ENCODE data around the gene ADCK1. TPM values are rescaled to one million over a fixed set of nuclear protein-coding genes. Genes with fewer than 3 reads are reported as not detected.

Gene ADCK1
- total RNA-seq, 1 donor from 2014 or later: 8.0 TPM

GRCh38 chr14:77892890-77893484 is 93.1 kb downstream of the ADCK1 start:
- H3K27me3 Mint-ChIP-seq: no peaks in the 10 kb centered on the region
- H3K36me3 Mint-ChIP-seq (ENCODE audit: insufficient read depth): peaks cover 4% of the 10 kb centered on the region

GRCh38 chr14:77897374-77897773 is 97.5 kb downstream of the ADCK1 start:
- Mint-ChIP-seq H3K4me3 (ENCODE audit: low read depth) (no peak overlapping the region), H3K4me1 (ENCODE audit: low read depth) (peaks cover 6% of the 10 kb centered on the region), H3K27me3 (no peaks in the 10 kb centered on the region), H3K27ac (no peak overlapping the region), H3K36me3 (ENCODE audit: insufficient read depth) (peaks cover 1% of the 10 kb centered on the region), H3K9me3 (ENCODE audit: low read depth) (no peaks in the 10 kb centered on the region)
- TF ChIP-seq, protein P1, sequence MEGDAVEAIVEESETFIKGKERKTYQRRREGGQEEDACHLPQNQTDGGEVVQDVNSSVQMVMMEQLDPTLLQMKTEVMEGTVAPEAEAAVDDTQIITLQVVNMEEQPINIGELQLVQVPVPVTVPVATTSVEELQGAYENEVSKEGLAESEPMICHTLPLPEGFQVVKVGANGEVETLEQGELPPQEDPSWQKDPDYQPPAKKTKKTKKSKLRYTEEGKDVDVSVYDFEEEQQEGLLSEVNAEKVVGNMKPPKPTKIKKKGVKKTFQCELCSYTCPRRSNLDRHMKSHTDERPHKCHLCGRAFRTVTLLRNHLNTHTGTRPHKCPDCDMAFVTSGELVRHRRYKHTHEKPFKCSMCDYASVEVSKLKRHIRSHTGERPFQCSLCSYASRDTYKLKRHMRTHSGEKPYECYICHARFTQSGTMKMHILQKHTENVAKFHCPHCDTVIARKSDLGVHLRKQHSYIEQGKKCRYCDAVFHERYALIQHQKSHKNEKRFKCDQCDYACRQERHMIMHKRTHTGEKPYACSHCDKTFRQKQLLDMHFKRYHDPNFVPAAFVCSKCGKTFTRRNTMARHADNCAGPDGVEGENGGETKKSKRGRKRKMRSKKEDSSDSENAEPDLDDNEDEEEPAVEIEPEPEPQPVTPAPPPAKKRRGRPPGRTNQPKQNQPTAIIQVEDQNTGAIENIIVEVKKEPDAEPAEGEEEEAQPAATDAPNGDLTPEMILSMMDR (IDR thresholded peaks at IDR 0.05; ENCODE audit: unreplicated experiment): no peak
- no peak for DNase-seq (ENCODE audit: low spot score, unreplicated experiment)

More at GRCh38 chr14:77892890-77893484, 93.1 kb downstream of the ADCK1 start:
- TF ChIP-seq, protein P1 (IDR thresholded peaks at IDR 0.05; ENCODE audit: unreplicated experiment): no peak
- Mint-ChIP-seq H3K9me3 (ENCODE audit: low read depth) (peaks cover 6% of the 10 kb centered on the region), H3K4me1 (ENCODE audit: low read depth) (peaks cover 6% of the 10 kb centered on the region), H3K27ac (no peak overlapping the region), H3K4me3 (ENCODE audit: low read depth) (no peak overlapping the region)
- no peak for DNase-seq (ENCODE audit: low spot score, unreplicated experiment)

DNA sequence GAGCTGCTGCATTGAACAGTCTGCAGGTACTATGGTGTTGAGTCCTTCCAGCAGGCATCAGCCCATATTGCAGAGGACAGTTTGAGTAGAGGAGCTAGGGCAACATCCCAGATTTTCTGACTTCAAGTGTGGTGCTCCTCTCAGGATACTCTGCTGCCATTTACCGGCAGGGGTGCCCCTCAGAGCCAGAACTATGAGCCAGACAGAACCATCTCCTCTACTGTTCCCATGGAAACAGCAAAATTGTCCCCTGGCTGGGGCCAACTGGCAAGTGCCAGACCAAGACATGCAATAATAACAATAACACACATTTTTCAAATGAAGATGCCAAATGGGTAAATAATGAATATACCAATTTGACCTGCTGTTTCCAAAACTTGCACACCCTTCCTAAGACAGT is 102.9 kb downstream of the ADCK1 start:
- Mint-ChIP-seq H3K27me3 (peaks cover 2% of the 10 kb centered on the region), H3K4me3 (ENCODE audit: low read depth) (no peak overlapping the region), H3K9me3 (ENCODE audit: low read depth) (no peaks in the 10 kb centered on the region), H3K27ac (no peak overlapping the region), H3K36me3 (ENCODE audit: insufficient read depth) (peaks cover 1% of the 10 kb centered on the region), H3K4me1 (ENCODE audit: low read depth) (no peaks in the 10 kb centered on the region)
- TF ChIP-seq, protein P1 (IDR thresholded peaks at IDR 0.05; ENCODE audit: unreplicated experiment): no peak
- no peak for DNase-seq (ENCODE audit: low spot score, unreplicated experiment)

- DNase-seq (ENCODE audit: low spot score, unreplicated experiment): no peak
- no peaks in the 10 kb centered on the region for H3K4me1 Mint-ChIP-seq (ENCODE audit: low read depth)
- H3K27me3 Mint-ChIP-seq: peaks cover 2% of the 10 kb centered on the region
- no peaks in the 10 kb centered on the region for H3K9me3 Mint-ChIP-seq (ENCODE audit: low read depth)
- peaks cover 1% of the 10 kb centered on the region for H3K36me3 Mint-ChIP-seq (ENCODE audit: insufficient read depth)
- H3K4me3 Mint-ChIP-seq (ENCODE audit: low read depth): no peak overlapping the region
- TF ChIP-seq, protein P1 (IDR thresholded peaks at IDR 0.05; ENCODE audit: unreplicated experiment): no peak
- no peak overlapping the region for H3K27ac Mint-ChIP-seq
Observed at GRCh38 chr14:77903221-77903620, 103.3 kb downstream of the ADCK1 start.

DNA sequence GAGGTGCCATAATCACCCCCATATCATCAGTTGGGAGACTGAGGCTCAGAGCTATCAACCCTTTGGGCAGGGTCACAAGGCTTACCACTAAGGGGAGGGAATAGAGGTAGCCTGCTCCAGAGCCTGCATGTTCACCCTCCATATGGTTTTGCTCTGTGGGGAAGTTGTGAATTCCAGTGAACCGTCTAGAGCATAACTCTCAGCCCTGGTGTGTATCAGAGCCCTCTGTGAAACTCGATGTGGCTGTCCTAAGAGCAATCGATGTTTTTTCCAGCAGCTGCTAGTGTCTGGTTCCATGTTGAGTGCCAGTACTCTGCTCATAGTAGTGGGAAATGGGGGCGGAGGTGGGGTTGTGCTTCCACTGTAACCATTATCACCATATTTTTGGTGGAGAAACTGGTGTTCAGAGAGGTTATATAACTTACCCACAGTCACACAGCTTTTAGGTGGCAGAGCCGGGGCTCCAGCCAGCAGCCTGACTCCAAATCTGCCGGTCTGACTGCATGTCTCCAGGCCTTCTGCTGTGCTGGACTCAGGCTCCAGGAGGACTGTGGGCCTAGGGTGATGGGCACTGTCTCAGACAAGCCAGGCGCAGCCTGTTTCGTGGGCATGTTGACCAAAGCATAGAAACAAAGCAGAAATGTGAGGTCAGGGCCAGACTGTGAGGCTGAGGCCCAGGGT is 104.2 kb downstream of the ADCK1 start:
- no peak overlapping the region for H3K4me3 Mint-ChIP-seq (ENCODE audit: low read depth)
- DNase-seq (ENCODE audit: low spot score, unreplicated experiment): no peak
- H3K4me1 Mint-ChIP-seq (ENCODE audit: low read depth): peaks cover 3% of the 10 kb centered on the region
- TF ChIP-seq, protein P1 (IDR thresholded peaks at IDR 0.05; ENCODE audit: unreplicated experiment): no peak
- peaks cover under 1% of the 10 kb centered on the region for H3K36me3 Mint-ChIP-seq (ENCODE audit: insufficient read depth)
- H3K27me3 Mint-ChIP-seq: peaks cover 2% of the 10 kb centered on the region
- H3K27ac Mint-ChIP-seq: no peak overlapping the region
- no peaks in the 10 kb centered on the region for H3K9me3 Mint-ChIP-seq (ENCODE audit: low read depth)
